Skeletal muscle cell (primary cell): ENCODE data around the gene RNF223.
"Not testable (repeated sequence)": the region's sequence is repeated elsewhere in the genome, so short reads cannot be mapped to it uniquely, and the experiment has no call there.

Experiments used
- DNase-seq: peaks from one replicate; pipeline ENCODE4 v3.0.0-alpha.2; 2010; ENCODE audit warnings: low read depth
- H3K4me3 ChIP-seq: 2 replicates; pipeline ENCODE4 v1.5.1; 2011; ENCODE audit warnings: low read depth, mild to moderate bottlenecking, control low read depth, low read length, moderate library complexity

The RNF223 gene

DNA sequence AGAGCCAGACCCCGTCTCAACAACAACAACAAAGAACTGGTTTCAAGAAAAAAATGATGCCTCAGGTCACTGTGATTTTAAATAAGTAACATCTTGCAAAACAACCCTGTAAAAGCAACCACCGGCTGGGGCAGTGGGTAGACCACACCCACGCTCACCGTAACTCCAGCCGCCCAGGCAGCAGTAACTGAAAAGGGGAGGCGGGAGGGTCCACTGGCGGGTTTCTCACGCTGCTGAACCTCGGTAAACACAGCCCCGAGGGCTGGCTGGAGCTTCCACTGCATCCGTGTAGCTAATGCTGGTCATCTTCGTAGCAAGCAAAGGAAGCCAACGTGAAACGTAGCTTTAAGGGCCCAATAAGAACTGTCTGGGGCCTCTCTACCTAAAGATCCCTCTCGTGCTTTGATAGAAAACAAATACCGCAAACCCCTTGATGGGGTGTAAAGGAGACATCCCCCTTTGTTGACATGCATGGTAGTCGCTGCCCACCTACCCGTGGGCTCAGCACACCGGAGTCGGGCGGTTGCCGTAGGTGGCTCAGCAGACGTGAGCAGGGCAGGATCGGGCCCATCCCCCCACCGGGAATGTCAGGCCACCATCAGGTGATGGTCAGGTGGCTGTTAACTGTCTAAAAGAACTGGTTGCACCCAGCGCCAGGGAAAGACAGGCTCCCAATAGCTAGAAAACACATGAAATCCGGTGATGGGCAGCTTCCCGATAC is 37.6 kb upstream of the RNF223 start:
- H3K4me3 ChIP-seq, result no peak overlapping the region
- DNase-seq, result no peak

DNA sequence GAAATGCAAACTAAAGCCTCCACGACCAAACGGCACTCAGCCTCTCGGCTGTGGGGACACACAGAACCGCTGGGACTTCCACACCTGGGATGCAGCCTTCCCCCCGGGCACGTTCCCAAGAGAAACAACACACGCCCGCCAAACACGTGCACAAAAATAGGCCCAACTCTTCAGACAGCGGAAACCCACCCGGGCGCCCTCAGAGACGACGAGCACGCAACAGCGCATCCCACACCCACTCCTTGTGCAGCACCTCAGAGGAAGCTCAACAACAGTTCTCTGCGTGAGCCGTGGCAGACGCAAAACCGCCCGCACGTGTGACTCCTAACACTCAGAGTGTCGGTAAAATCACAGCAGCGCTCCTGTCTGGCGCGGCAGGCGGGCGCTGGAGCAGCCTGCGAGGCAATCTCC is 36.5 kb upstream of the RNF223 start:
- H3K4me3 ChIP-seq, result no peak overlapping the region
- DNase-seq, result no peak

DNA sequence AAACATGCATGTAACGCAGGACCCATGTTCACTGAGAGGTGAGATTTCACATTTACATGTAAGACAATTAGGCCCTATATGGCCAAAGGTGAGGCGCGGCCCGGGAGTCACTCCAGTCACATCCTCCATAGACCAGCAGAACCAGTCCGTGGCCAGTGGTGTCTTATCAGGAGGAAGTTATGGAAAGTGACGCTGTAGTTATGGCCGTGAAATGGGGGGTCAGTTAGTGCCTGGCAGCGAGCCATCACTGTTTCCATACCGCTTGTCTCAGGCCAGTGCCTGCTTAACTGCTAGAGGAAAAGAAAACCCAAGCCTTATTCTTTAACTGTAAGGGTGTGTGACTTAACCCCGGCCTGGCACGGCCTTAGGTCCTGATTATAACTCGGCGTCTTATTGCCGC is 35.6 kb upstream of the RNF223 start:
- no peak for DNase-seq
- no peak overlapping the region for H3K4me3 ChIP-seq

DNA sequence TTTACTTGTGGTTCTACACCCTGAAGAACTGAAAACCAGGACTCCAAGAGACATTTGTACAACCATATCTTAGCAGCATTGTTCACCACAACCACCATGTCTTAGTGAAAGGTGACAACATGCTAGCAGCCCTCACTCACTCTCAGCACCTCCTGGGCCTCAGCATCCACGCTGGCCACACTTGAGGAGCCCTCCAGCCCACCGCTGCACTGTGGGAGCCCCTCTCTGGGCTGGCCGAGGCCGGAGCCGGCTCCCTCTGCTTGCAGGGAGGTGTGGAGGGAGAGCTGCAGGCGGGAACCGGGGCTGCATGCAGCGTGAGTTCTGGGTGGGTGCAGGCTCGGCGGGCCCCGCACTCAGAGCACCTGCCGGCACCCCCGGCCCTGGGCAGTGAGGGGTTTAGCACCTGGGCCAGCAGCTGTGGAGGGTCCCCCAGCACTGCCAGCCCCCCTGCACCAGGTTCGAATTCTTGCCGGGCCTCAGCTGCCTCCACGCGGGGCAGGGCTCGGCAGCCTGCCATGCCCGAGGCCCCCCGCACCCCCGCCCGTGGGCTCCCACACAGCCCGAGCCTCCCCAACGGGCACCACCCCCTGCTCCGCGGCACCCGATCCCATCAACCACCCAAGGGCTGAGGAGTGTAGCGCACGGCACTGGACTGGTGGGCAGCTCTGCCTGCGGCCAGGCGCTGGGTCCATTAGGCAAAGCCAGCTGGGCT is 32.6 kb upstream of the RNF223 start:
- H3K4me3 ChIP-seq, result no peak overlapping the region
- no peak for DNase-seq

DNA sequence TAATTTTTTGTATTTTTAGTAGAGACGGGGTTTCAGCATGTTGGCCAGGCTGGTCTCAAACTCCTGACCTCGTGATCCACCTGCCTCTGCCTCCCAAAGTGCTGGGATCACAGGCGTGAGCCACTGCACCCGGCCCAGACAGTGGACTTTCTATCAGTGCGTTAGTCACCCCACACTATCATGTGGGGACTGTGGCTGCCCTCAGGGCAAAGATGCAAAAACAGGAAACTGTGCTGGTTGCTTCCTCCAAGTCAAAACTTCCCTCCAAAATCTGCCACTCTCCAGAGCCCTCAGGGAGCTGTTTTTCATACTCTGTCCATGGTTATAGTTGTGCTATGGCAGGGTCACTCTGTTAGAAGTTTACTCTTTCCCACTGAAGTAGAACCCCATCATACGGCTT is 30.0 kb upstream of the RNF223 start:
- not testable (repeated sequence) for DNase-seq, H3K4me3 ChIP-seq

DNA sequence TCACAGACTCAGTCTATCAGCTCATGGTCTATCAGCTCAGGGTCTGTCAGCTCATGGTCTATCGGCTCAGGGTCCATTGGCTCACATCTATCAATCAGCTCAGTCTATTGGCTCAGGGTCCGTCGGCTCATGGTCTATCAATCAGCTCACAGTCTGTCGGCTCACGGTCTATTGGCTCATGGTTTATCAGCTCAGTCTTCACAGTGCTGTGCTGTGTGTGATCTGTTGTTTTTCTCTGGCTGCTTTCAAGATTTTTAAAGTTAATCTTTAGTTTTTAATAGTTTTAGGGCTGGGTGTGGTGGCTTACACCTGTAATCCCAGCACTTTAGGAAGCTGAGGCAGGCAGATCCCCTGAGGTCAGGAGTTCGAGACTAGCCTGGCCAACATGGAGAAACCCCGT is 27.4 kb upstream of the RNF223 start:
- DNase-seq, result no peak
- H3K4me3 ChIP-seq, result no peak overlapping the region

DNA sequence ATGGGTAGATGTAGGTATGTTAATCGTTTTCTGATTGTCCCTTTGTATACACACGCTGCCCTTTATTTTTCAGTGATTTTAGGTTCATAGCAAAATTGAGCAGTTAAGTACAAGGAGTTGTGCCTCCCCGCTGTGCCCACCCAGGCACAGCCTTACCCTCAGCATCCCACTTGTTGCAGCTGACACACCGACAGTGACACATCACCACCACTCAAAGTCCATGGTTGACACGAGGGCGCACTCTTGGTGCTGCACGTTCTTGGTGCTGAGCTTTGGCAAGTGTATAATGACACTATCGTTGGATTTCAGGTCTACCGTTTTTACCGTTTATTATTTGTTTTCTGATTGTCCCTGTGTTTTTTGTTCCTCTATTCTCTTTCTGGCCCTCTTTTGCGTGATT is 26.2 kb upstream of the RNF223 start:
- H3K4me3 ChIP-seq, result no peak overlapping the region

DNA sequence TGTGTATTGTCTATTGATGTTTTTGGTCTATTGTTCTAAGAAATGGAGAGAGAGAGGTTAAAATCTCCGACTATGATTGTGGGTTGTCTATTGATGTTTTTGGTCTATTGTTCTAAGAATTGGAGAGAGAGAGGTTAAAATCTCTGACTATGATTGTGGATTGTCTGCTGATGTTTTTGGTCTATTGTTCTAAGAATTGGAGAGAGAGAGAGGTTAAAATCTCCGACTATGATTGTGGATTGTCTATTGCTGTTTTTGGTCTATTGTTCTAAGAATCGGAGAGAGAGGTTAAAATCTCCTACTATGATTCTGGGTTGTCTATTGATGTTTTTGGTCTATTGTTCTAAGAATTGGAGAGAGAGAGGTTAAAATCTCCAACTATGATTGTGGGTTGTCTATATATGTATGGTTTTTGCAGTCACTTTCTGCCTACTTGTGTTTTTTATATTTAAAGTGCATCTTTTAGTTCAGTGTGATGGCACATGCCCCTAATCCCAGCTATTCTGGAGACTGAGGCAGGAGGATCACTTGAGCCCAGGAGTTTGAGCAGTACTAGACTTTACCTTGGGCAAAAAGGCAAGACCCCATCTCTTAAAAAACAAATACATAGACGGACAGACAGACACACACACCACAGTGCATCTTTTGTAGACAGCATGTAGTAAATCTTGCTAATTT is 25.5 kb upstream of the RNF223 start:
- no peak overlapping the region for H3K4me3 ChIP-seq
- no peak for DNase-seq

More for the DNA sequence above, 26.2 kb upstream of the RNF223 start:
- DNase-seq, result no peak

DNA sequence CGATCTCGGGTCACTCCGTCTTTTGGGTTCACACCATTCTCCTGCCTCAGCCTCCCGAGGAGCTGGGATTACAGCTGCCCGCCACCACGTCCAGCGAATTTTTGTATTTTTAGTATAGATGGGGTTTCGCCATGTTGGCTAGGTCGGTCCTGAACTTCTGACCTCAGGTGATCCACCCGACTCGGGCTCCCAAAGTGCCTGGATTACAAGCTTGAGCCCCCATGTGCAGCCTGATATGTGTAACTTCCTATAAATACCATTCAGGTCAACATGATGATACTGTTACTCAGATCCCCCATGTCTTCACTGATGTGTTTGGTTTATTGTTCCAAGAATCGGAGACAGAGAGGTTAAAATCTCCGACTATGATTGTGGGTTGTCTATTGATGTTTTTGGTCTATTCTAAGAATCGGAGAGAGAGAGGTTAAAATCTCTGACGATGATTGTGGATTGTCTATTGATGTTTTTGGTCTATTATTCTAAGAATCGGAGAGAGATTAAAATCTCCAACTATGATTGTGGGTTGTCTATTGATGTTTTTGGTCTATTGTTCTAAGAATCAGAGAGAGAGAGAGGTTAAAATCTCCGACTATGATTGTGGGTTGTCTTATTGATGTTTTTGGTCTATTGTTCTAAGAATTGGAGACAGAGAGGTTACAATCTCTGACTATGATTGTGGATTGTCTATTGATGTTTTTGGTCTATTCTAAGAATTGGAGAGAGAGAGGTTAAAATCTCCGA is 24.7 kb upstream of the RNF223 start:
- H3K4me3 ChIP-seq, result no peak overlapping the region
- no peak for DNase-seq

DNA sequence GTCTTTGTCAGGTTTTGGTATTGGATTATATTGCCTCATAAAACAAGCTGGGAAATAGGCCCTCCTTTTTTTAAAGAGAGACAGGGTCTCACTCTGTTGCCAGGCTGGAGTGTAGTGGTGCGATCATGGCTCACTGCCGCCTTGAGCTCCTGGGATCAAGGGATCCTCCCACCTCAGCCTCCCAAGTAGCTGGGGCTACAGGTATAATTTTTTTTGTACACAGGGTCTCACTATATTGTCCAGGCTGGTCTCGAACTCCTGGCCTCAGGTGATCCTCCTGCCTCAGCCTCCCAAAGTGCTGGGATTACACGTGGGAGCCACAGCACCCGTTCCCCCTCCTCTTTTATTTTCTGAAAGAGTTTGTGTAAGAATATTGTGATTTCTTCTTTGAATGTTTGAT is 22.0 kb upstream of the RNF223 start:
- not testable (repeated sequence) for H3K4me3 ChIP-seq, DNase-seq

DNA sequence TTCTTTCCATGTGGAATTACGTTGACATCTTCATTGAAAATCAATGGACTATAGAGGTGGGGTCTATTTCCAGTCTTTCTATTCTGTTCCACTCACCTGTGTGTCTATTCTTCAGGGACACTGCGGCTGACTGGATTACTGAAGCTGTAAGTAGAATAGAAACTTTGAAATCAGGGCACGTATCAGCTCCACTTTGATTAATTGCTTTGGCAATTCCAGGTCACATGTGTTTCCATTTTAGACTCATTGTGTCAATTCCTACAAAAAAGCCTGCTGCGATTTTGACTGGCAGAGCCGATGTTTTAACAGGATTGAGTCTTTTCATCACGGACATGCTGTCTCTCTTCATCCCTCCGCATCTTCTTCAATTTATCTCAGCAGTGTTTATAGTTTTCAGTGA is 20.9 kb upstream of the RNF223 start:
- no peak for DNase-seq
- no peak overlapping the region for H3K4me3 ChIP-seq

DNA sequence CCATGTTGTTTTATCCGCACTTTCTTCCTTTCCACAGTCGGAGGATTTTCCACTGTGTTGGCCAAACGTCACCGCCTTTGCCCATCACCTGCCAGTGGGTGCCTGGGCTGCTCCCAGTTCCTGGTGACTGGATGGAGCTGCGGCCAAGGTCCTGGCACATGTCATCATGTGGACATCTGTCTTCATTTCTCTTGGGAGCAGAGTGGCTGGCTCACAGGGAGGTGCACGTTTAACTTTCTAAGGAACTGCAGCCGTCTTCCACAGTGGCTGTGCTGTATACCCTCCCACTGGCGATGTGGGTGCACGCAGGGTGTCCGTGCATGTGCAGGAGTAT is 19.5 kb upstream of the RNF223 start:
- DNase-seq, result no peak
- no peak overlapping the region for H3K4me3 ChIP-seq

DNA sequence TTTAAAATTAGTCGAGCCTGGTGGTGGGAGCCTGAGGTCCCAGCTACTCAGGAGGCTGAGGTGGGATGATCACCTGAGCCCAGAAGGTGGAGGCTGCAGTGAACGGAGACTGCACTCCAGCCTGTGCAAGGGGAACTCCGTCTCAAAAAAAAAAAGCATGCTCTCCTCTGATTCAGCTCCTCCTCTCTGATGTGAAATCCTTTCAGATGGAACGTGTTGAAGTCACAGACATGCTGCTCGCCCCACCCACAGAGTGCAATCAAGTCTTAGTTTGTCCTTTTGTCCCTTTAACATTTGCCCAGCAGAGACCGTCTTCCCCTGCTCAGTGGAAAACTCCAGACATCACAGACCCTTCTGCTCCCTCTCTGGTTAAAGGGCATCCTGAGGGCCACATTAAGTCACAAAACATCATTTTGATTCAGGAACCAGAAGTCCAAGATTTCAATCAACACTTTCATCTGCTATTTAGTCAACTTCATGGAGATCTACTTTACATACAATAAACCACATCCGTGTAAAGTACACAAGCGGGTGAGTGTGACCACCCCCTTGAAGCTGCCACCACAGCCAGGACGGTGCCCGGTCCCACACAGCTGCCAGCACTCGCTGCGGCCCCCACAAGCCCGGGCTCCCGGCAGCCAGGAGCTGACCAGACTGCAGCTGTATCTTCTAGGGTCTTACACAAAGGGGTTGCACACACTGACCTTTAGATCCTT is 18.9 kb upstream of the RNF223 start:
- DNase-seq, result no peak
- H3K4me3 ChIP-seq, result no peak overlapping the region

DNA sequence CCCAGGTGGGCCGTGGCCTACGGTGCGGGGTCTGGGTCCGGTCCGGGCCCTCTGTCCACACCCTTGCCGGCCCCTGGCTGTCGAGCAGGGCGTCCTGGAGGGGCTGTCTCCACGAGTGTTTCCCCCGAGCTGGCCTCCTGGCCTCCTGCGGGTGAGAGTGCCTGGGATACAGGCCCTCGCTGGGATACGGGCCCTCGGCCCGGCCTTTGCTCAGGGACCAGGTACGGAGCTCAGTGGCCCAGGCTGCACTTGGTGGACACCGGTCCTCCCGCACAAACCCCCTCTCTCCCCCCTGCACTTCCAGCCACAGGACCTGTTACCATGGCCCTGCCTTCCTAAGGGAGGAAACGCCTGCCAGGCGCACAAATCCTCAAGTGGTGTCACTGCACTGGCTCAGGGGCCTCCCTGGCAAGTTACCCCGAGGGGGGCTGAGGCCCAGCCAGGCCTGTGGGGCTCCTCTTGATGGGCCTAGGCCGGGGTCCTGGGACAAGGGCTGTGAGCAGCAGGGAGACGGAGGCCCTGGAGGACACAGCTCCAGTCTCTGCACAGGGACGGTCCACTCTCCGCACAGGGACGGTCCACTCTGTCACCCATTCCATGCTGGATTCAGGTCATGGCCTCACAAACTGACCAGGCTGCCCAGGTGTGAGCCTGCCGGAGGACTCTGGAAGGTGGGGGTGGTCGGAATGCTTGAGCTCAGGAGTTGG is 18.2 kb upstream of the RNF223 start:
- no peak for DNase-seq
- H3K4me3 ChIP-seq, result no peak overlapping the region

DNA sequence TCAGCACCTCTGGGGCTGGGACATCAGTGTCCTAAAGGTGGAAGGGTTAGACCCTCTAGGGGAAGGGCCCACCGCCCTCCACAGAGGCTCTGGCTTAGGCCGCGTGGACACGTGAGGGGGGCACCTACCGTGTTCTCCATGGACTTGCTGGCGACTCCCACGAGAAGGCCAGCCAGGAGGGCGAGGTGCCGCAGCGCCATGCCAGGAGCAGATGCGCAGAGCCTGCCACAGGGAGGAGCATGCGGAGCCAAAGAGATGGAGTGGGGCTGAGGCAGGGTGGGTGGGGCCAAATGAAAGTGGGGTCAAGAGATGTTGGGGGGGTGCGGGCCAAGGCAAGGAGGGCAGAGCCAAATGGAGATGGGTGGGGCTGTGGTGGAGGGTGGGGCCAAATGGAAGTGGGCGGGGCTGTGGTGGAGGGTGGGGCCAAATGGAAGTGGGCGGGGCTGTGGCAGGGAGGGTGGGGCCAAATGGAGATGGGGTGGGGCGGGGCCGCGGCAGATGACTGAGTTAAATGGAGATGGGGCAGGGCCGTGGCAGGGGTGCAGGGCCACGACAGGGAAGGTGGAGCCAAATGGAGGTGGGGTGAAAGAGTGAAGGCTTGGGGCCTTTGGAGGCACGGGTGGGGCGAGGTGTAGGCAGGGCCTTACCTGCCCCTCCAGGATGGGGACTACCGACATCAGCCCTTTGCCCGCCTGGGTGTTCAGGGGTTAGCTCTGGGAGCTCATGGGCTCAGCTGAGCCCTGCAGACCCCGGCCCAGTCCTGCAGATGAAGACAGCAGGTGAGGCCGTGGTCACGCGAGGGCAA is 17.4 kb upstream of the RNF223 start:
- DNase-seq, result no peak
- no peak overlapping the region for H3K4me3 ChIP-seq

DNA sequence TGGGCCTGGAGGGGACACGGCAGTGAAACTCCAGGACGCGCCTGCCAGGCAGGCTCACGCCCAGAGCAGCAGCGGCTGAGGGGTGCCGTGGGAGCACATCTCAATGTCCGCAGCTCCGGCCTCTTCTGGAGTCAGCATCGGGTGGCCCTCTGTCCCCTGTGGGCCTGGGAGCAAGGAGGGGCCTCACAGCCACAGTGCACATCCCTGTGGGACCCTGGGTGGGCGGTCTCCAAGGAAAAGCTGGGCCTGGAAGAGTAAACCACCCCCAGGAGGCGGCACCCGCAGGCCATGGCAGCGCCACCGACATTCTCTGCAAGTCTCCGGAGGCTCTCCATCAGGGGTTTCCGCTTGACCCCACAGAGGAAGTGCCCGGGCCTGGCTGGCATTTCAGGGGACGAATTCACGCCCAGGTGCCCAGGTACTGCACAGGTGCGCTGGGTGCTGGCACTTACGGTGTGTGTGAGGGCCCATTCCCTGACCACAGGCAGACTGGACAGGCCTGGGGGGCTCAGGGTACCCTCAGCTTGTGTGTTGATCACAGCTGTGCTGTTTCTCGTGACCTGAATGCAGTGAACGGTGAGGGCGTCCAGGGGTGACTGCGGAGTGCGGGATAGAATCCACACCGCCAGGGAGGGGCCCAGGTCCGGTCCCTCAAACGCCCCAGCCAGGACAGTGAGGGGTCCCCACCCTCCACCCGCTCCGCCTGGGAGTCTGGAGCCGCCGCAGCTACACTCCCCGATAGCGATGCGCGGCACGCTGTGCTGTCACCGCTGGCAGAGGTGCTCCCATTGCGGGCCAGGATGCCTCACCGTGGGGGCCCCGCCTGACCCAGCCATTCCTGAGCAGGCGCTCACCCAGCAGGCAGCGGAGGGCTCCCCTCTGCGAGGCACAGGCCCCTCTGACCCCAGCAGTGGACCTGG is 16.6 kb upstream of the RNF223 start:
- no peak overlapping the region for H3K4me3 ChIP-seq
- DNase-seq, result no peak

DNA sequence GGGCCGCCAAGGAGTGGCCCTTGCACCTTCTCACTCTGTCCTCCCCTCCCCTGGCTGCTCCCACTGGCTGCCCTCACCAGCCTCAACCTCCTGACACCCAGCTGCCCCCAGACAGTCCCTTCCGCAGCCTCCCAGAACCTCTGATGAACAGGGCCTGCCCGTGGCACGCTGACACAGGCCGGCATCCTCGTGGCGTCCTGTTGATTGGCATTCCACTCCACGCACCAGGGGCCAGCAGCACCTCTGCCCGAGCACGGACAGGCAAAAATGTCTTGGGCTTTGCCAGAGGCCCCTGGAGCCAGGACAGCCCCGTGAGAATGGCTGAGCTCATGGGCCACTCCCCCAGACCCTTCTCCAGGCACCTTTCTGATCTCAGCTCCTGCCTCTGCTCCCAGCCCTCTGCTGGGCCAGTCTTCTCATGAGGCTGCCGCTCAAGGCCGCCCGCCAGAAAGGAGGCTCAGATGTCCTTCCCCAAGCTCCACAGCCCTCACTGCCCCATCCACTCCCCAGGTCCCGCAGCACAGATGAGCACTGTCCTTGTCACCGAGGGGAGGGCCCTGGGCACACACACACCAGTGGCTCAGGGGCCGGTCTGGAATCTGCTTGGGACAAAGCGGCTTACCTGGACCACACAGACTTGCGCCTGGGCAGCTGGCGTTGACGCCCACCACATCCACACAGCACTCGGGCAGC is 15.8 kb upstream of the RNF223 start:
- H3K4me3 ChIP-seq, result no peak overlapping the region
- no peak for DNase-seq
